Naive B cell (primary cell): ENCODE data around the gene MAP4K5. TPM values are rescaled to one million over a fixed set of nuclear protein-coding genes. Genes with fewer than 3 reads are reported as not detected.

ENCODE experiments used
- ATAC-seq, 2 donors: fragments of 150-1000 bp; cut with Tn5 transposase; 2 replicates each; pipeline ENCODE4 v1.10.0; 2021; ENCODE audit warnings: low read depth in 2 of 2, mild to moderate bottlenecking in 2 of 2, moderate library complexity in 2 of 2
- DNase-seq: peaks from one replicate; pipeline ENCODE4 v3.0.0; 2022
- H3K27ac Mint-ChIP-seq, 6 donors: one replicate each; pipeline ENCODE4 v1.8.0; 2020 to 2022; ENCODE audit warnings: mild to moderate bottlenecking in 6 of 6, mixed read lengths in 6 of 6, moderate library complexity in 5 of 6, inconsistent platforms in 2 of 6
- H3K27me3 Mint-ChIP-seq, 3 donors: one replicate each; pipeline ENCODE4 v1.8.0; 2021 to 2022; ENCODE audit warnings: mixed read lengths in 3 of 3, mild to moderate bottlenecking in 1 of 3
- H3K36me3 Mint-ChIP-seq, 2 donors: one replicate each; pipeline ENCODE4 v1.8.0; 2020 to 2022; ENCODE audit warnings: mixed read lengths in 2 of 2, inconsistent platforms in 1 of 2, mild to moderate bottlenecking in 1 of 2
- H3K4me1 Mint-ChIP-seq, 3 donors: one replicate each; pipeline ENCODE4 v1.8.0; 2020 to 2022; ENCODE audit warnings: mixed read lengths in 3 of 3, inconsistent platforms in 1 of 3, mild to moderate bottlenecking in 1 of 3, moderate library complexity in 1 of 3
- H3K4me3 Mint-ChIP-seq, 8 donors: one replicate each; pipeline ENCODE4 v1.8.0; 2020 to 2022; ENCODE audit warnings: mild to moderate bottlenecking in 8 of 8, mixed read lengths in 8 of 8, moderate library complexity in 8 of 8, inconsistent platforms in 2 of 8
- H3K9me3 Mint-ChIP-seq, 7 donors: one replicate each; pipeline ENCODE4 v1.8.0; 2020 to 2022; ENCODE audit warnings: mixed read lengths in 7 of 7, mild to moderate bottlenecking in 5 of 7, inconsistent platforms in 2 of 7, moderate library complexity in 1 of 7
- polyA plus RNA-seq, 6 donors: library from polyadenylated mRNA; unstranded; fragments of 300-500 nt; fragmentation: Illumina TruSeq; gene quantifications; one replicate each; pipeline ENCODE4 v1.2.3, GENCODE V29; 2021; ENCODE audit warnings: low read depth in 6 of 6

The MAP4K5 gene
- polyA plus RNA-seq, 6 donors from 2014 or later = 25.8 to 45.3 (median 35.4) TPM

DNA sequence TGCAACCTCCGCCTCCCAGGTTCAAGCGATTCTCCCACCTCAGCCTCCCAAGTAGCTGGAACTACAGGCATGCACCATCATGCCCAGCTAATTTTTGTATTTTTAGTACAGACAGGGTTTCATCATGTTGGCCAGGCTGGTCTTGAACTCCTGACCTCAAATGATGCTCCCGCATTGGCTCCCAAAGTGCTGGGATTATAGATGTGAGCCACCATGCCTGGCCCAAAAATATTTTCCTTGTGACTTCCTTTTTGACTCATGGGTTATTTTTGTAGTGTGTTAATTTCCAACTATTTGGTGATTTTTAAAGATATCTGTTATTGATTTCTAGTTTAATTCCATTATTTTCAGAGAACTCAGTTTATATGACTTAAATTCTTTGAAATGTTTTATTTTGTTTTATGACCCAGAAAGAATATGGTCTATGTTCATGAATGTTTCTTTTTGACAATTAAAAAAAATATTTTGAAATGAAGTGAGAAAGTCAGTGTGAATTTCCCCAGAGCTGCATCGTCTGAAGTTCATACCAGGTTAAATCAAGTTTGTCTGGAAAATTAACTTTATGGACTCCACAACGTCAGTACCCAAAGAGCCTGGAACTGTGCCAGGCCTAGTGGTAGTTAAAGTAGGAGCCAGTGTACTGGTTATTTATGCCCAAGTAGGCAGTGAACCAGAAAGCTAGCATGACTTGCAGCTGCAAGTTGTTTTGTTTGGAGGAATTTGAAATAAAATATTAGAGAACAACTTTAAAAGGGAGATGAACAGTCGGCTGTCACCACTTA lies 132.9 kb downstream of the MAP4K5 start:
- H3K27me3 Mint-ChIP-seq = no peaks in the 10 kb centered on the region
- peak overlapping the region in 2 of 6 donors; percentile 43 to 78 for H3K27ac Mint-ChIP-seq
- peaks cover 0 to 3% of the 10 kb centered on the region in 2 donors for H3K36me3 Mint-ChIP-seq
- peak overlapping the region in 3 of 8 donors; percentile 23 to 50 (median 36) for H3K4me3 Mint-ChIP-seq
- ATAC-seq (no peak), DNase-seq (no peak)
- H3K9me3 Mint-ChIP-seq = no peaks in the 10 kb centered on the region
- H3K4me1 Mint-ChIP-seq = peaks cover 10 to 44% (median 34%) of the 10 kb centered on the region in 3 donors

DNA sequence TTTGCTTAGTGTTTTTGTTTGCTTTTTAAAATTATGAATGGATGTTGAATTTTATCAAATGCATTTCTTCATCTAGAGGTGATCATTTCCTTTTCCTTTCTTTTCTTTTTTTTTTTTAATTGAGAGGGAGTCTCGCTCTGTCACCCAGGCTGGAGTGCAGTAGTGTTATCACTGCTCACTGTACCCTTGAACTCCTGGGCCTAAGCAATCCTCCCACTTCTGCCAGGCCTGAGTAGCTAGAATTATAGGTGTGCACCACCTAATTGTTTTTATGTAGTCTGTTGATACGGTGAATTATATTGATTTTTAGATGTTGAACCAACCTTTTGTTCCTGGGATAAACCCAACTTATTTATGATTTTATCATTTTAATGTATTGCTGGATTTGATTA lies 134.2 kb downstream of the MAP4K5 start:
- Mint-ChIP-seq H3K27me3 (no peaks in the 10 kb centered on the region), H3K36me3 (peaks cover 0 to 3% of the 10 kb centered on the region in 2 donors), H3K4me1 (peaks cover 19 to 44% (median 43%) of the 10 kb centered on the region in 3 donors), H3K4me3 (peak overlapping the region in 5 of 8 donors; percentile 1 to 90 (median 54)), H3K9me3 (no peaks in the 10 kb centered on the region), H3K27ac (no peak overlapping the region)
- no peak for DNase-seq
- no peak for ATAC-seq

- peak overlapping the region in 3 of 6 donors; percentile 16 to 79 (median 67) for H3K27ac Mint-ChIP-seq
- peak overlapping the region; percentile 79 to 92 (median 88) for H3K4me3 Mint-ChIP-seq
- peaks cover 25 to 43% (median 41%) of the 10 kb centered on the region in 3 donors for H3K4me1 Mint-ChIP-seq
- no peaks in the 10 kb centered on the region for H3K9me3 Mint-ChIP-seq
- peaks cover 0 to 3% of the 10 kb centered on the region in 2 donors for H3K36me3 Mint-ChIP-seq
- H3K27me3 Mint-ChIP-seq = no peaks in the 10 kb centered on the region
- DNase-seq (no peak), ATAC-seq (no peak)
These were observed 134.8 kb downstream of the MAP4K5 start for GRCh38 chr14:50397390-50398188.

DNA sequence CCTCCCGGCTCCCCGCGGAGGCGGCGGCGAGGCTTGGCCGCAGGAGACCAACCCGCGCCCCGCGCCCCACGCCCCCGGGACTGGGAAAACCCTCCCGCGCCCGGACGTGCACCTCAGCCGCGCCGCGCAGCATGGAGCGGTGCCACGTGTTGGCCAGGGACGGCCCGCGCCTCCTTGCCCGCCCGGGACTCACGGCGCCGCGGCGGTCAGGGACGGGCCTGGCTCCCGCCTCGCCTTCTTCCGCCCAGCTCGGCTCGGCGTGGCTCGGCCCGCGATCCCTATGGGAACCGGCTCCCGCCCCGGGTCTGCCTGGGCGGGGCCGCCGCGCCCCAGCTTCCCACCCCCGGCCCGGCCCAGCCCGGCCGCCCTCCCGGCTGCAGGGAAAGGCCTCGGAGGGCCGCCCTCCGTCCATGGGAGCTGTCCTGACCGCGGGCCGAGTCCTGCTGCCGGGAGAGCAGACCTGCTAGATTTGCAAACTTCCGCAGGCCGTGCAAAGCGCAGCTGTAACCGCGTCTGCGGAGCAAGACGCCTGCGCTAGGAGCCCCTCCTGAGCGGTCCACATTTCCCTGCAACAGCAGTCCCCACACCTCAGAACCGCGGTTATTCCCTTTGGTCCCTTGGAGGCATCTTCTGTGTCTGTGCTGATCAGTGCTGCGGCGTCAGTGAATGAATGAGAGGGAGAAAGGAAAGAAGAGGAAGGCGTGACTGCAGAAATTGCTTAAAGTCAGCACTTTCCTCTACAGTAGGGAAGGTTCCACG lies 135.6 kb downstream of the MAP4K5 start, which contains the start of gene CDKL1:
Gene CDKL1, minus strand, starts transcription at position 251 of the 759 bp plus-strand sequence. CDS start 1,013 bp downstream, outside the sequence.
- H3K27ac Mint-ChIP-seq = peak within 1 kb of the TSS in 5 of 6 donors; percentile 11 to 86 (median 60)
- peak; percentile 71 to 77 for ATAC-seq

GRCh38 chr14:50395448-50395847 lies 136.9 kb downstream of the MAP4K5 start:
- peaks cover 25 to 43% (median 41%) of the 10 kb centered on the region in 3 donors for H3K4me1 Mint-ChIP-seq
- no peaks in the 10 kb centered on the region for H3K9me3 Mint-ChIP-seq
- peak overlapping the region in 7 of 8 donors; percentile 87 to 96 (median 91) for H3K4me3 Mint-ChIP-seq
- ATAC-seq = no peak
- no peak for DNase-seq
- H3K27ac Mint-ChIP-seq = no peak overlapping the region
- peaks cover 0 to 3% of the 10 kb centered on the region in 2 donors for H3K36me3 Mint-ChIP-seq
- no peaks in the 10 kb centered on the region for H3K27me3 Mint-ChIP-seq

More for the DNA sequence above, 135.6 kb downstream of the MAP4K5 start, which contains the start of gene CDKL1:
- Mint-ChIP-seq H3K36me3 (peaks cover 0 to 3% of the 10 kb centered on the region in 2 donors), H3K4me3 (peak within 1 kb of the TSS; percentile 86 to 96 (median 91)), H3K27me3 (no peaks in the 10 kb centered on the region), H3K9me3 (no peaks in the 10 kb centered on the region), H3K4me1 (peaks cover 25 to 43% (median 41%) of the 10 kb centered on the region in 3 donors)
- DNase-seq = peak; percentile 29

DNA sequence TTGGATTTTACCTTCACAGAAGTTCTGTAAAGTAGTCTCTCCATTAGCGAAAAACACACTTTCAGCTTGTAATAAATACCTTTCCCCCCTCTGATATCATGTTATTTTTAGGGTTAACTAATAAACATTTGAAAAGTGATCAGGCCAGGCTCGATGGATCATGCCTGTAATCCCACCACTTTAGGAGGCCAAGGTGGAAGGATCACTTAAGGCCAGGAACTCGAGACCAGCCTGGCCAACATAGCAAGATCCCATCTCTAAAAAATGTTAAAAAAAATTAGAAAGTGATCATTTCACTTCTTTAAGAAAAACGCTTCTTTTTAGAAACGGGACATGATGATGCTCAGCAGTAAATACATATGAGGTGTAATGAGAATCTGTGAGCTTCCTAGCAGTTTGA lies 137.7 kb downstream of the MAP4K5 start:
- Mint-ChIP-seq H3K27me3 (no peaks in the 10 kb centered on the region), H3K36me3 (peaks cover 0 to 3% of the 10 kb centered on the region in 2 donors), H3K4me1 (peaks cover 25 to 36% (median 35%) of the 10 kb centered on the region in 3 donors), H3K9me3 (no peaks in the 10 kb centered on the region), H3K4me3 (peak overlapping the region in 4 of 8 donors; percentile 32 to 87 (median 42)), H3K27ac (no peak overlapping the region)
- DNase-seq (no peak), ATAC-seq (no peak)

DNA sequence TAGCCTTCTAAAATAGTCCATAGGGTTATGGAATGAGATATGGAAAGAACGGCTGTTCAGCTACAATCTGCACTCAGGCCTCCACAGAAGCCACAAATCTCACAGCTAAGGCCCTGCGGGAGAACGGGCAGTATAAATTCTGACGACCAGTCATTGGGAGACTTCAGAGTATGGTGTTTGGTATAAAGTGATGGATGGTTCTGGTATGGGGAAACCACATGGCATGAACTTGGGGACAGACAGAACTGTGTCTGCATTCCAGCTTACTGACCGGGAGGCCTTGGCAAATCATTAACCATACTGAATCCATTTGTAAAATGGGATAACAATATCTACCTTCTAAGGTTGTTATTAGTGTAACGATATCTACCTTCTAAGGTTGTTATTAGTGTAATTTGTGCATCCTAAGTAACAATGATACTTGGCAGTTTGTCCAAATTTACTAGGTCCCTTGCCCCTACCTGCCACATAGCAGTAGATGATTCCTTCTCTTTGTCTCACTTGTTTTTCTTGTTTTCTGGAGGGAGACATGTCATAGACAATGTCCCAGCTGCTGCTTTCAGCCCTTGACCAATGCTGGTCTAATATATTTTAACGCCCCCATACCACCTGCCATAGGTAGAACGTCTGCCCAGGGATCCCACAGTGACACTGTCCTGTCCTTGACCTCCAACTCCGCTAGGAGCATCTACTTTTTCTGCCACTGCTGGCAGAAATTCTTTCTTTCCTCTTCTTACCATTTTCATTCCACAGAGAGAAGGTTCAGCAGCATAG lies 142.5 kb downstream of the MAP4K5 start:
- Mint-ChIP-seq H3K4me1 (peaks cover 7 to 15% (median 11%) of the 10 kb centered on the region in 3 donors), H3K4me3 (no peak overlapping the region), H3K27me3 (no peaks in the 10 kb centered on the region), H3K36me3 (no peaks in the 10 kb centered on the region), H3K27ac (peak overlapping the region in 1 of 6 donors; percentile 71), H3K9me3 (no peaks in the 10 kb centered on the region)
- no peak for DNase-seq
- ATAC-seq = no peak

DNA sequence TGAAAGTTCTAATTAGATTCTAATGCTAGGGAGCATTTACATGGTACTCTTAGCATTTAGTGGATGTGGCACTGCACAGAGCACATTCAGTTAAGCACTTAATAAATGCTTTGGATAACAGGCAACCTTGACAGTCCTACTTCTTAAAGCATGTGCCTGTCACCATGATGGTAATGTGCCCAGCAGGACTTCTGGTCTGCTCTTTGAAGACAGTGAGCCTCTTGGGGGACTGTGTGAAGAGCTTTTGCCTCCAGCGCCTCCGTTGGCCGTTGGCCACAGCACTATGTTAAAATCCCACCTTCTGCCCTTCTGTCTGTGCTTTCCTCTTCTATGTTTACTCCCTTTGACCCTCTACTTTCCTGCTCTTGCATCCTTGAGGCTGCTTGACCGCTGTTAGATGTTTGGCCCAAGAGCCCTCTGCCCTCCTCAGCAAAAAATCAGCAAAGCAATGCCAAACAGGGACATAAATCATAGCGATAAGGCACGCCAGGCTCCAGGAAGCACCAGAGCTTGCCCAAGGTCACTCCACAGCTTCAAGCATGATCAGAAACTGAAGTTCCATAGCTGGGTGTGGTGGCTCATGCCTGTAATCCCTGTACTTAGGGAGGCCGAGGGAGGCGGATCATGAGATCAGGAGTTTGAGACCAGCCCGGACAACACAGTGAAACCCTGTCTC lies 144.0 kb downstream of the MAP4K5 start:
- Mint-ChIP-seq H3K27me3 (no peaks in the 10 kb centered on the region), H3K27ac (peak overlapping the region in 1 of 6 donors; percentile 8), H3K36me3 (no peaks in the 10 kb centered on the region), H3K9me3 (no peaks in the 10 kb centered on the region), H3K4me3 (no peak overlapping the region), H3K4me1 (peaks cover 0 to 6% (median 0%) of the 10 kb centered on the region in 3 donors)
- DNase-seq (no peak), ATAC-seq (no peak)

GRCh38 chr14:50387548-50387947 lies 144.8 kb downstream of the MAP4K5 start:
- no peaks in the 10 kb centered on the region for H3K27me3 Mint-ChIP-seq
- no peak for ATAC-seq
- H3K4me1 Mint-ChIP-seq = peaks cover 0 to 2% (median 0%) of the 10 kb centered on the region in 3 donors
- H3K27ac Mint-ChIP-seq = no peak overlapping the region
- H3K4me3 Mint-ChIP-seq = no peak overlapping the region
- H3K9me3 Mint-ChIP-seq = no peaks in the 10 kb centered on the region
- no peak for DNase-seq
- H3K36me3 Mint-ChIP-seq = no peaks in the 10 kb centered on the region

GRCh38 chr14:50383618-50384225 lies 148.6 kb downstream of the MAP4K5 start:
- H3K4me3 Mint-ChIP-seq = no peak overlapping the region
- H3K9me3 Mint-ChIP-seq = no peaks in the 10 kb centered on the region
- ATAC-seq = no peak
- peaks cover 0 to 4% (median 0%) of the 10 kb centered on the region in 3 donors for H3K4me1 Mint-ChIP-seq
- peak overlapping the region in 1 of 6 donors; percentile 1 for H3K27ac Mint-ChIP-seq
- H3K27me3 Mint-ChIP-seq = no peaks in the 10 kb centered on the region
- DNase-seq = no peak
- no peaks in the 10 kb centered on the region for H3K36me3 Mint-ChIP-seq

- no peaks in the 10 kb centered on the region for H3K27me3 Mint-ChIP-seq
- DNase-seq (no peak), ATAC-seq (no peak)
- H3K4me1 Mint-ChIP-seq = peaks cover 0 to 11% (median 0%) of the 10 kb centered on the region in 3 donors
- H3K9me3 Mint-ChIP-seq = no peaks in the 10 kb centered on the region
- H3K27ac Mint-ChIP-seq = no peak overlapping the region
- H3K4me3 Mint-ChIP-seq = no peak overlapping the region
- no peaks in the 10 kb centered on the region for H3K36me3 Mint-ChIP-seq
These were observed 150.5 kb downstream of the MAP4K5 start for GRCh38 chr14:50381823-50382287.
